IPS-NIHi11 (cell line): ENCODE measurements around the gene CCDC149.
A peak's percentile ranks its signal among the peaks of the same experiment; 100 is the strongest.

ENCODE experiments used
- DNase-seq: peaks from one replicate; pipeline ENCODE4 v3.0.0; 2012; ENCODE audit warnings: mixed read lengths, low spot score

The CCDC149 gene

DNA sequence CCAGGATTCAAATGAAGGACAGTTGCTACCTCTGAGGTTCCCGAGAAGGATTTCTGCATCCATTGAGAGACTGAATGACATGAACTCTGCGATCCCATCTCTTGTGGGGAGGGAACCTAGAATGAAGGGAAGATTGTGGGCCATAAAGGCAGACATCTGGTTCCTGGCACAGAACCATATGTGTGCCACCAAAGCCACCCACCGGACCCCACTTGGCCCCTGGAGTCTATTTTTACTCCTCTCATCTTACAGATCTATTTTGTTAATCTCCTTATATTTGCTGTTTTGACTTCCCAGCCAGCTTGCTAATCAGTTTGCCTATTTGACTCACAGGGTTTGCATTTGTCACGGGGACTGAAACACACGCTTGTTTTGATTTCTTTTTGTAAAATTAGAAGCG lies 110.2 kb downstream of the CCDC149 start:
- no peak for DNase-seq

DNA sequence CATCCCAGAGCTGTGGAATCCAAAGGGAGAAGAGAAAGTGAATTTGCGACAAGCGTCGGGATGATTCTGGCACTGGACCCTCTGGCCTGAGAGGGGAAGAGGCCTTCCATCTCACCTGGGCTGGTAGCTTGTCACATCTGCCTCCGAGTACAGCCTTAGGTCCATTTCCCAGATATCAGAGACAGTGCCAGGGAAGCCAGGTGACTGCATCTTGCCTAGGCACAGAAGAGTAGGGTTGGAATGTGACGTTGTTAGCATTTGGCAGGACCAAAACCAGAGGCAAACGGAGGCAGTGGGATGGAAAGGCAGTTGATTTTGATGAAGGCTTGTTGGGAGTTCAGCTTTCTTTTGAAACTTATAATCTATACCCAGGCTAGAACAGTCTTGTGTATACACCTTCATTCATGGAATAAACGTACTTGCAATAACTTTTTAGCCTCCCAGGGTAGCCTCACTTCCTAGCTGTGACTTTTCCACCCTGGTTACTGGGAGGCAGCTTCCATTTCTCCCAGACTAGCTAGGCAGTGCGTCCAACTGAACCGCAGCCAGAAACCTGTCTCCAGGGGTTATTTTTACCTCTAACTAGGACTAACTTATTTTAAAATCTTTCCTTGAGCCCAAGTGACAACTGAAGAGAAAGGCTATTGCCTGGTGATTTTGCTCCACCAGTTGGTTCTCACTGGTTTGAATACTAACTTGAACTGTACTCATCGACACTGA lies 111.5 kb downstream of the CCDC149 start:
- no peak for DNase-seq

GRCh38 chr4:24800325-24800895 lies 112.4 kb downstream of the CCDC149 start:
- DNase-seq, result peak; percentile 51

DNA sequence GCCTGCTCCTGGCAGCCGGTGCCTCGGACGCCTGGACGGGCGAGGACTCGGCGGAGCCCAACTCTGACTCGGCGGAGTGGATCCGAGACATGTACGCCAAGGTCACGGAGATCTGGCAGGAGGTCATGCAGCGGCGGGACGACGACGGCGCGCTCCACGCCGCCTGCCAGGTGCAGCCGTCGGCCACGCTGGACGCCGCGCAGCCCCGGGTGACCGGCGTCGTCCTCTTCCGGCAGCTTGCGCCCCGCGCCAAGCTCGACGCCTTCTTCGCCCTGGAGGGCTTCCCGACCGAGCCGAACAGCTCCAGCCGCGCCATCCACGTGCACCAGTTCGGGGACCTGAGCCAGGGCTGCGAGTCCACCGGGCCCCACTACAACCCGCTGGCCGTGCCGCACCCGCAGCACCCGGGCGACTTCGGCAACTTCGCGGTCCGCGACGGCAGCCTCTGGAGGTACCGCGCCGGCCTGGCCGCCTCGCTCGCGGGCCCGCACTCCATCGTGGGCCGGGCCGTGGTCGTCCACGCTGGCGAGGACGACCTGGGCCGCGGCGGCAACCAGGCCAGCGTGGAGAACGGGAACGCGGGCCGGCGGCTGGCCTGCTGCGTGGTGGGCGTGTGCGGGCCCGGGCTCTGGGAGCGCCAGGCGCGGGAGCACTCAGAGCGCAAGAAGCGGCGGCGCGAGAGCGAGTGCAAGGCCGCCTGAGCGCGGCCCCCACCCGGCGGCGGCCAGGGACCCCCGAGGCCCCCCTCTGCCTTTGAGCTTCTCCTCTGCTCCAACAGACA lies 113.1 kb downstream of the CCDC149 start:
- peak; percentile 58 for DNase-seq

GRCh38 chr4:24799196-24799543 lies 113.7 kb downstream of the CCDC149 start:
- DNase-seq, result no peak

GRCh38 chr4:24798036-24798610 lies 114.7 kb downstream of the CCDC149 start:
- no peak for DNase-seq

GRCh38 chr4:24796620-24797019 lies 116.2 kb downstream of the CCDC149 start:
- no peak for DNase-seq

- no peak for DNase-seq
Observed at GRCh38 chr4:24795666-24796381, 117.0 kb downstream of the CCDC149 start.

GRCh38 chr4:24794916-24795665 lies 117.8 kb downstream of the CCDC149 start, which contains the start of gene SOD3:
SOD3 (plus strand) TSS chr4:24795573; CDS start chr4:24799522, 3,949 bp downstream.
- peak; percentile 88 for DNase-seq

- DNase-seq, result no peak
Observed at GRCh38 chr4:24794480-24794879, 118.4 kb downstream of the CCDC149 start.

GRCh38 chr4:24794051-24794450 lies 118.8 kb downstream of the CCDC149 start:
- no peak for DNase-seq

DNA sequence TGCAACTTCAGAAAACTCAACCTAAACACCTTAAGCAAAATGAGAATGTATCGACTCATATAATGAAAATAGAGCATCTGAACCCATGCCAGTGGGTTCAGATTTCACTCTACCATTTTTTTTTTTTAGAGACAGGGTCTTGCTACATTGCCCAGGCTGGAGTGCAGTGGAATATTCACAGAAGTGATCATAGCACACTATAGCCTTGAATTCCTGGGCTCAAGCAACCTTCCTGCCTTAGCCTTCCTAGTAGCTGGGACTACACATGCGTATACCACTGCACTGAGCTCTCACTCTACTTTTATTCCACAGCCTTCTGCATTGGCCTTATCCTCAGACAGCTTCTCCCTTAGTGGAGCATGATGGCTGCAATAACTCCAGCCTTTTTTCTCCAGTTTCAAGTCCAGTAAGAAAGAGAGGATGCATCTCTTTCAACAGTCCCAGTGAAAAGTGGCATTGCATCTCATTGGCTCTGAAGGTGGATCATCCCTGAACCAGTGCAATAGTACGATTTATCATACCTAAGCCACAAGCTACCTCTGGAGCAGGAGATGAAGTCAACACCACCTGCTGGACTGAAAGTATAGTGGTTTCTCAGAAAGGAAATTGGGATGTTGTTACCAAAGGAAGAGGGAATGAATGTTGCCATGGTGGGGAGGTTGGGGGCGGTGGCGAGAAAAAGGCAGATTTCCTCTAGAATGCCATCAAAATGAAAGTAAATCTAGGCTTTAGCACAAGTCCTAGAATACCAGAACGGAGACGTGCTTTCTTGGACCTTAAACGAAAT lies 119.4 kb downstream of the CCDC149 start:
- DNase-seq, result no peak

DNA sequence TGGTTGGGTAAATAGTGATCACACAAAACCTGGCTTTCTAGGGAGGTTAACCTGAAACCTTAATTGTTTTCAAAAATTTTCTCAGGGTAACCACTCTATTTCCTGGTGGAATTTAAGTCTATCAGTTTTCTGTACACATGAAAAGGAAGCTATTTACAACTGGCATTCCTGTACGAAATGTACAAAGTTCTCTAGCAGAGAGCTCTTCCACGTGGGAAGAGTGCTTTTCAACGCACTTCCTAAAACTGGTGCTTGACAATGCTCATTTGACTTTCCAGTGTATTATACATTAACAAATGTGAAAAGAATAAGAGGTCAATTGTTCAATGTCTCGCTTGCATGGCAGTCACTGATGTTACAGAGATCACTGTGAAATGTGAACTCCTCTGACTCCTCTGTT lies 120.3 kb downstream of the CCDC149 start:
- no peak for DNase-seq

- DNase-seq, result no peak
Observed at GRCh38 chr4:24791043-24791442, 121.8 kb downstream of the CCDC149 start.

- DNase-seq, result no peak
Observed at GRCh38 chr4:24783506-24783905, 129.3 kb downstream of the CCDC149 start.

- no peak for DNase-seq
Observed at GRCh38 chr4:24781999-24782745, 130.7 kb downstream of the CCDC149 start.

DNA sequence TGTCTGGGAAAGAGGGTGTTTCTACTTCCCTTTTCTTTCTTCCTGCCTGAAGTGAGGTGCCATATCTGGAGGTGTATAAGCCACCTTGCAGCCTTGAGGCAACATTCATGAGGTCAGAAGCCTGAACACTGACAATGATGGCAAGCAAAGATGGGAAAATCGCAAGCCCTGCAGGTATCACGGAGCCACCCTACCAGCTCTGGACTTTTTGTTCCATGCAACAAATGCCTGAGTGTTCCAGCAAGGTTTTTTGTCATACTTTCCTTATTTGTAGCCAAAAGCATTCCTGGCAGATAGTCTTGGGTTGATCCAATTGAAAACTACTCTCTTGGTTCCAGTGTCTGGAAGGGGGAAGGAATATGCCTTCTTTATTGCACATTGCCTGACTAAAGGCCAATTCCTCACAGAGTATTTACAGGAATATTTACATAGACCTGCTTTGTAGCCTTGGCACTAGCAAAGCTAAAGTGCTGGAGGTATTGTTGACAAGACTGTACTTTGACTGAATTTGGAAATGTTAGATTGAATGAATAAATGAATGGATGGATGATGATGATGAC lies 131.8 kb downstream of the CCDC149 start:
- DNase-seq, result no peak

DNA sequence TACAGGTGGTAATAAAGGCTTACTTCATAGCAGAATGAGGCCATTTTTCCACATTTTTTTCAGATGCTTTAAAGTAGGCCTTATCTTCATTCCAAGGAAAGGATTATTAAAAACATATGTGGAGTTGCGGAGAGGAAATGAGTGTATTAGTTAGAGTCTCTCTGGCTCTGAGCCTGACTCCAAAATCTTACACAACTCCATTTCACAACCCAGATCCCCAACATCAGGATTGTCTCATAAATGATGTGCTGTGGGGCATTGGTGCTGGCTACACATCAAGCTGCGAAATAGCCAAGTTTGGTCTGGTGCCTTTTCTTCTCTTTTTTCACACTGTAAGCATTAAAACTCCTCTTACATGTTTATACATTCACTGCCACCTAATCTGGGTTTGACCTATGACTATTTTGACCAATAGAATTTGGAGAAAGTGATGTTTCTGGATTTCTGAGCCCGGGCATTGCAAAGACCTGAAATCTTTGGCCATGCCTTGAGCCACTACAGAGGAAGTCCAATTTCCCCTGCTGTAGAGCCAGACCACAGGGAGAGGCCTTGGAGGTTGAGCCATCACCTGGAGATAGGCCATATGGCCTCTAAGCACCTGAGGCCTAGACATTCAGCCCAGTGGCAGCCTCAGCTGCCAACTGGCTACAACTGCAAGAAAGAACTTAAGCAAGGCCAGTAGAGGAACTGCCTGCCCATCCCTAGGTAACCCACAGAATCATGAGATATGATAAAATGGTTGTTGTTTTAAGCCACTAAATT lies 134.2 kb downstream of the CCDC149 start:
- no peak for DNase-seq
